DOHH2 (cell line): ENCODE measurements around the gene TP53I11.

Experiments used
- CTCF ChIP-seq: fragments of 200-600 bp; sonication (generic); IDR thresholded peaks from one replicate; pipeline ENCODE4 v1.5.1; 2014; ENCODE audit warnings: antibody characterized with exemption, mild to moderate bottlenecking, low read depth, low read length; ENCODE audit not compliant: poor library complexity, severe bottlenecking
- EZH2phosphoT487 ChIP-seq: fragments of 200-600 bp; sonication (generic); IDR thresholded peaks from 2 replicates; pipeline ENCODE4 v1.6.1; 2017; ENCODE audit warnings: borderline replicate concordance, mild to moderate bottlenecking, antibody characterized with exemption, low read length, moderate library complexity, mixed read lengths

GRCh38 chr11:44923115-44923514 lies 27.6 kb downstream of the TP53I11 start:
- TF ChIP-seq CTCF (no peak), EZH2phosphoT487 (no peak)
